Activated CD8-positive, alpha-beta memory T cell treated with anti-CD3 and anti-CD28 coated beads for 1 hour (primary cell): Measurements from ENCODE around the gene SOST.
"Not testable (repeated sequence)": the region's sequence is repeated elsewhere in the genome, so short reads cannot be mapped to it uniquely, and the experiment has no call there.

Experiments
- DNase-seq, 2 donors: peaks; one replicate each; pipeline ENCODE4 v3.0.0-alpha.2; 2020; ENCODE audit warnings: low read depth in 1 of 2; ENCODE audit errors: extremely low read depth in 1 of 2

Gene SOST

GRCh38 chr17:43758497-43759174 is at the start of gene SOST:
SOST (minus strand) TSS chr17:43758791; CDS start chr17:43758741, 50 bp downstream.
- DNase-seq: no peak

GRCh38 chr17:43808076-43808475 is 49.5 kb upstream of the SOST start:
- DNase-seq: no peak

DNA sequence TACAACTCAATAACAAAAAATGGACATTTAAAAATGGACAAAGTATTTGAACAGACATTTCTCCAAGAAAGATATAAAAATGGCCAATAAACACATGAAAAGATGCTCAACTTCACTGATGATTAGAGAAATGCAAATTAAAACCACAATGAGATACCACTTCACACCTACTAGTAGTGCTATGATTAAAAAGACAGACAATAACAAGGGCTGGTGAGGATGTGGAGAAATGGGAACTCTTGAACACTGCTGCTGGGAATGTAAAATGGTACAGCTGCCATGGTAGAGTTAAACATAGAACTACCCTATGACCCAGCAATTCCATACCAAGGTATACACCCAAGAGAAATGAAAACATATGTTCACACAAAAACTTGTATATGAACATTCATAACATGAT is 46.5 kb upstream of the SOST start:
- no peak for DNase-seq

- DNase-seq: no peak
These were observed 45.2 kb upstream of the SOST start for GRCh38 chr17:43803758-43804157.

GRCh38 chr17:43801844-43802243 is 43.3 kb upstream of the SOST start:
- DNase-seq: no peak

GRCh38 chr17:43800736-43801135 is 42.1 kb upstream of the SOST start:
- DNase-seq: no peak

GRCh38 chr17:43799047-43799446 is 40.5 kb upstream of the SOST start:
- no peak for DNase-seq

DNA sequence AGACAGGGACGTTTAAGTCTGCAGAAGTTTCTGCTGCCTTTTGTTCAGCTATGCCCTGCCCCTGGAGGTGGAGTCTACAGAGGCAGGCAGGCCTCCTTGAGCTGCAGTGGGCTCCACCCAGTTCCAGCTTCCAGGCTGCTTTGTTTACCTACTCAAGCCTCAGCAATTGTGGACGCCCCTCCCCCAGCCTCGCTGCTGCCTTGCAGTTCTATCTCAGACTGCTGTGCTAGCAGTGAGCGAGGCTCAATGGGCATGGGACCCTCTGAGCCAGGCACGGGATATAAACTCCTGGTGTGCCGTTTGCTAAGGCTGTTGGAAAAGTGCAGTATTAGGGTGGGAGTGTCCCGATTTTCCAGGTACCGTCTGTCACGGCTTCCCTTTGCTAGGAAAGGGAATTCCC is 39.4 kb upstream of the SOST start:
- DNase-seq: not testable (repeated sequence)

- DNase-seq: not testable (repeated sequence)
These were observed 34.1 kb upstream of the SOST start for GRCh38 chr17:43792668-43793067.

DNA sequence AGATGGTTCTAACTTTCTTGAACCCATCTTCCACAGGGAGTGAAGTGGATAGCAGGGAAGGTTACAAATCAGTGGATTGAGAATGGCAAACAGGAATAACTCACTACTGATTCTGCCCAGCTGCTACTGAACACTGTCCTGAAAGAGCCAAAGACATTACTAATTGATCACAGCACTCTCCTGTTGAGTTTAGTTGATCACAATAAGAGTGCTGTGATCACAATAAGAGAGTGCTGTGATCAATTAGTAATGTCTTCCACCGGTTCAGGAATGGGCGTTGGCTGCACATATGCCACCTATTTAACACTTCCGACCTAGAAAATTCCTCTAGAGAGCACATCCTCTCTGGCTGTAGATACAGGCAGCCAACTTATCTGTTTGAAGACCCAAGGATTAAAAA is 33.0 kb upstream of the SOST start:
- DNase-seq: no peak

- no peak for DNase-seq
These were observed 31.8 kb upstream of the SOST start for GRCh38 chr17:43790311-43790940.

DNA sequence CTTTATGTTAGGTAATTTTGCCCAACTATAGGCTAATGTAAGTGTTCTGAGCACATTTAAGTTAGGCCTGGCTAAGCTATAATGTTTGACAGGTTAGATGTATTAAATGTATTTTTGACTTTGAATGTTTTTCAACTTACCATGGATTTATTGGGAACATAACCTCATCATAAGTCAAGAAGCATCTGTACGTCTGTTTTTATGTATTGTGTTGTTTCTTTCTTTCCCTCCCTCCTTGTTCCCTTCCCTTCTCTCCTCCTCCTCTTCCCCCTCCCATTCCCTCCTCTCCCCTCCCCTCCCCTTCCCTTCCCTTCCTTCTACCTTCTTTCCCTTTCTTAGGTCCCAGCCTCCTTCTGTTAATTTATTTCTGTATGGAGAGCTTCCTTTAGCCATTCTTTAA is 30.9 kb upstream of the SOST start:
- no peak for DNase-seq

GRCh38 chr17:43788540-43788939 is 29.9 kb upstream of the SOST start:
- DNase-seq: no peak

- DNase-seq: no peak
These were observed 29.1 kb upstream of the SOST start for GRCh38 chr17:43787728-43788127.

DNA sequence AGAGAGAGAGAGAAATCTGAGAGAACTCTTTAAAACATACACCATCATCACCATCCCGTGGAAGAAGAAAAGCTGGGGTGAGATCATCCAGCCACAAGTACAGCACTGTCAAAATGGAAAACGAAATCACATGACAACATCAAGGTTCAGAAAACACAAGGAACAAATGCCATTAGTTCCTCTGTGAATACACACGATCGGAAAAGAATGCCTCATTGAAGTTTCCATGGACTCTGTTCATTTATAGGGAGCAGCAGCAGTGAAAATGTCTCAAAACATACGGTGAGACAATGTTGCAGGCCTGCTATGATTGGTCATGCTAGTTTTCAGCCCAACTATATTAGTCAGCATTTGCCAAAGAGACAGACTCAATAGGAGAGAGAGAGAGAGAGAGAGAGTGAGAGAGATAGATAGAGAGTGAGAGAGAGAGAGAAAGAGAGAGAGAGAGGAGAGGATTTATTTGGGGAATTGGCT is 26.1 kb upstream of the SOST start:
- DNase-seq: no peak

DNA sequence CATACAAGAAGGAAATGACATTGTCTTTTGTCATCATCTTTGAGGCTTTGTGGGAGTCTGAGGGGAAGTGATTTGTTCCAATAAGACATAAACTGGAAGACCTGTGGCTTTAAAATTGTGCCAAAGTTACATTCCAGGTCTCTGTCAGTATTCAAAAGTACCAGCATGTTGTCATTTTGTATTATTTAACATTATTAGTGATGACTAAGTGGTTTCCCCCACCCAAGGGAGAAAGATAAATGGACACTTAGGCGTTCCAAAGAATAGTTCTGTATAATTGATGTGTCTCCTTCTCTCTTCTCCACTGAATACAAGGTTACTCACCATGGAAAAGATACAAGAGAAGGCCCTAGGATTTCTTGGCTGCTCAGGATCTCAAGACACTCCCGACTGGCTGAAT is 25.5 kb upstream of the SOST start:
- DNase-seq: no peak

DNA sequence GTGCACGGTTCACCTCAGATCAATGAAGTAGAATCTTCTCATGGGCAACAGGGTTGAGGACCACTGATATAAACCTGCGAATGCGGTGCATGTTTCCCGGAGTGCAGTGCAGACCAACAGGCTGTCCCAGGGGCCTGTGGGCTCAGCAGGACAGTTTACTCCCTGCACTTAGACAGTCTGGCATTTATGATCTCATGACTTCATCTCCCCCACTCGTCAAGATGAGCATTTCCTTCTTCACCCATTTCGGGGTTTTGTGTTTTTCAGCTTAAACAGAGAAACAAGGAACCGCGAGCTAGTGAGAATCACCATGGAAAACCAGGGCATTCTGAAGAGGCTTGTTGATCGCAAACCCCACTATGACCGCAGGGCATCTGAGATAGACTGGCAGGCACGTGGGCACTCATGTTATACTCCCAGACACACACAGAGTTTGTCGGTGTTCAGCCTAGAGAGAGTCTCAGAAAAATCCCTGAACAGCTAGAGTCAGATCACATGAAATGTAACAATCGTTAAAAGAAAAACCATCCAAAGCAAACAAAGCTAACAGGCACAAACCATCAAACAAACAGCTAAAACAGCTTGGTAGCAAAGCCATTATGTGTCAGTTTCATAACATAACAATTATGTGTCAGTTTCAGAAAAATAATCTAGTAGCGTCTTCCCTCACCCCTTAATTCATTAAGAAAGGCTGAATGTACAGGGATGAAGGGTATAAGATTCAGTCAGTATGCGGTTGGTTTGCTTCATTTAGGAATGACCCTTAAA is 24.5 kb upstream of the SOST start:
- DNase-seq: no peak

GRCh38 chr17:43780135-43780534 is 21.5 kb upstream of the SOST start, which contains the start of gene CFAP97D1:
CFAP97D1 (plus strand) TSS chr17:43780435; CDS start chr17:43780463, 28 bp downstream.
- no peak for DNase-seq

DNA sequence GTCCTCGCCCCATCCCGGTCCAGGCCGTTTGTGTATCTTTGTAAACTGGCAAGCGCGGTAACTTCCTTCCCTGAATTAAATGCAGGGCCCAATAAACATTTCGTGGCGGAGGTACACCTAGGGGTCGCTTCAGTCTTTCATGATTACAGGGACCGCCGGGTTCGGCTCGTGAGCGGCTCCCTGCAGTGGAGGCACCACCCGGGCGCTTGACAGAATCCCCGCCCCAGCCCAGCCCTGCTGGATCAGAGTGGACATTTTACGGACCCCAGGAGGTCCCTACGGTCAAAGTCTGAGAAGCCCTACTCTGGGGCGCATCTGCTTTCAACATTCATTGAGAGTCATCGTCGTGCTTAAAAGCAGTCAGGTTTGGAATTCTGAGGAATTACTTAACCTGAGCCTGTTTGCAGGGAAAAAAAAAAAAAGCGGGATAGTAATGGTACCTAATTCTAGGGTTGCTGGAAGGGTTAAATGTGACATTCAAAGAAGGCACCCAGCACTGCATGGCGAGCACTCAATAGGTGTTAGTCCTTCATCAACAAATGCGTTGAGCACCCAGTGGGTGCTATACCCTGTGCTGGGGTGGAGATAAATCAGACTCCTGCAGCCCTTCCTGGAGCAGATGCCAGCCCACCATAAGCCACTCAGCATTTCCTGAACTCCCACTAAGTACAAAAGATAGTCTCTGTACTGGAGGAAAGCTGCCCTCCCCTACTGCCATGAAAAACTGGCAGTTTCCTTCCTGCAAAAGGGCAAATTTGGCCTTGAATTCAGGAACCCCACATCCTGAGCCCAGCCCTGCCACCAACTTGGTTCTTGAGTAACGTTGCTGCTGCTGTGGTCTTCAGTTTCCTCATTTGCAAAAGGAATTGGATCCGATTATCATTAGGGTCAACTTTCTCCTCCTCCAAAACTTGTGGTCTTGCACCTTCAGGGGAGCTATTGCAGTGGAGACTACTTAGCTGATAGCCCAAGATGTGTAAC is 20.8 kb upstream of the SOST start:
- no peak for DNase-seq

- DNase-seq: peak in 1 of 2 donors; percentile 54
These were observed 19.9 kb upstream of the SOST start, which contains the start of gene DUSP3 for GRCh38 chr17:43778337-43779144. DUSP3 (minus strand) TSS chr17:43778977; CDS start chr17:43778924, 53 bp downstream.
